ENCODE data around the gene FSTL3. TPM values are rescaled to one million over a fixed set of nuclear protein-coding genes. Genes with fewer than 3 reads are reported as not detected.

FSTL3 gene
- total RNA-seq, 1 donor from 2014 or later = 56.1 TPM

GRCh38 chr19:703329-703650 is 27.1 kb downstream of the FSTL3 start:
- intact Hi-C loops (cut with micrococcal nuclease) = no loop called here
- H3K27me3 ChIP-seq (ENCODE audit: low read depth) = peaks cover 50% of the 10 kb centered on the region
- peaks cover 3% of the 10 kb centered on the region for H3K9me3 ChIP-seq (replicated peaks)
- DNase-seq = no peak
- H3K36me3 ChIP-seq = no peaks in the 10 kb centered on the region
- H3K27ac ChIP-seq (replicated peaks) = peak overlapping the region; percentile 71
- H3K4me3 ChIP-seq = peak overlapping the region; percentile 52
- no peak for TF ChIP-seq CTCF (IDR thresholded peaks at IDR 0.05; ENCODE audit: borderline replicate concordance)
- H3K4me1 ChIP-seq = peaks cover 27% of the 10 kb centered on the region

- Histone ChIP-seq H3K36me3 (no peaks in the 10 kb centered on the region), H3K4me1 (peaks cover 29% of the 10 kb centered on the region), H3K9me3 (replicated peaks) (peaks cover 3% of the 10 kb centered on the region), H3K27me3 (ENCODE audit: low read depth) (peaks cover 49% of the 10 kb centered on the region), H3K4me3 (peak overlapping the region; percentile 52), H3K27ac (replicated peaks) (peak overlapping the region; percentile 71)
- intact Hi-C loops (cut with micrococcal nuclease) = no loop called here
- TF ChIP-seq CTCF (IDR thresholded peaks at IDR 0.05; ENCODE audit: borderline replicate concordance) = no peak
- DNase-seq = peak; percentile 77
Observed at GRCh38 chr19:703651-704446, 27.7 kb downstream of the FSTL3 start.

GRCh38 chr19:704447-704741 is 28.2 kb downstream of the FSTL3 start:
- peak overlapping the region; percentile 52 for H3K4me3 ChIP-seq
- no peak for TF ChIP-seq CTCF (IDR thresholded peaks at IDR 0.05; ENCODE audit: borderline replicate concordance)
- H3K4me1 ChIP-seq = peaks cover 34% of the 10 kb centered on the region
- intact Hi-C loops (cut with micrococcal nuclease) = no loop called here
- no peaks in the 10 kb centered on the region for H3K36me3 ChIP-seq
- H3K9me3 ChIP-seq (replicated peaks) = peaks cover 3% of the 10 kb centered on the region
- DNase-seq = no peak
- H3K27ac ChIP-seq (replicated peaks) = no peak overlapping the region
- H3K27me3 ChIP-seq (ENCODE audit: low read depth) = peaks cover 48% of the 10 kb centered on the region

- Histone ChIP-seq H3K27ac (replicated peaks) (peak within 1 kb of the TSS; percentile 94), H3K36me3 (no peaks in the 10 kb centered on the region), H3K4me1 (peaks cover 49% of the 10 kb centered on the region), H3K9me3 (replicated peaks) (peaks cover 3% of the 10 kb centered on the region), H3K4me3 (peak within 1 kb of the TSS; percentile 87), H3K27me3 (ENCODE audit: low read depth) (peaks cover 28% of the 10 kb centered on the region)
- peak; percentile 48 for DNase-seq
- intact Hi-C loops (cut with micrococcal nuclease) = no loop called here
- TF ChIP-seq CTCF (IDR thresholded peaks at IDR 0.05; ENCODE audit: borderline replicate concordance) = peak; percentile 46
Observed at GRCh38 chr19:708154-709143, 32.3 kb downstream of the FSTL3 start, which contains the start of gene PALM. Gene PALM (plus strand): TSS chr19:708935. CDS start chr19:709147, 212 bp downstream.

- intact Hi-C loops (cut with micrococcal nuclease) = no loop called here
- no peak for TF ChIP-seq CTCF (IDR thresholded peaks at IDR 0.05; ENCODE audit: borderline replicate concordance)
- Histone ChIP-seq H3K36me3 (no peaks in the 10 kb centered on the region), H3K27ac (replicated peaks) (peak overlapping the region; percentile 94), H3K27me3 (ENCODE audit: low read depth) (peaks cover 21% of the 10 kb centered on the region), H3K4me3 (peak overlapping the region; percentile 87), H3K9me3 (replicated peaks) (peaks cover 3% of the 10 kb centered on the region), H3K4me1 (peaks cover 43% of the 10 kb centered on the region)
- no peak for DNase-seq
Observed at GRCh38 chr19:709196-709964, 33.2 kb downstream of the FSTL3 start.
